ENCODE measurements around the gene RASGRP3. TPM values are rescaled to one million over a fixed set of nuclear protein-coding genes. Genes with fewer than 3 reads are reported as not detected.

RASGRP3 gene
- total and polyA plus RNA-seq, 9 of the 15 experiments (the other 6 are each of a cell fraction or from before 2014, with no cell fraction given) = 0.18 to 1.7 (median 1.2) TPM

DNA sequence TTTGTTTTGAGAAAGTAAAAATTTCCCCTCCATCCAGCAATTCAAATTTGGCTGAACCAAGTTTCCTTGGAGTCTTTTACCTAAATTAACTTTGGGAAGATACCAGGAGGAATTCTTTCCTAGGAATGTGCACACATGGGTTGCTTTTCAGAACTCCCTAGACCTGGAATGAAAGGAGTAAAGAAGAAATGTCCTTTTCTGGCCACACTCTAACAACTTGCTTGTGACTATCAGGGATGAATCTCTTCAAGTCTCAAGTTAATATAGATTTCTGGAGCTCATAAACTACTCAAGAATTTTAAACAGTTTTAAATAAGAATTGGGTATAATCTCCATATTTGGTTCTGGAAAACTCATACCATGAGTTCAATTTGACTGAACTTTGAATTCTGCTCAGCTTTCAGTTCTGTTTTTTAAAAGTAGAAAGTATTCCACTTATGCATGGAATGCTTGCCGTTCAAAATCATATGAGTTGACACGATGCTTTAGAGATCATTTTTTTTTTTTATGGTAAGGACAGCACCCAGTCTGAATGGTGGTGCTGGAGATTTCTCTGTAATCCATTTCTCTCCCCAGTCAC, 7.7 kb downstream of the RASGRP3 start:
- in situ Hi-C loops (cut with MboI) (loop anchor here (5.0 kb wide), 1 partner anchor 93 kb away; no protein-coding TSS in a partner anchor), intact Hi-C loops (cut with micrococcal nuclease) (no loop called here)
- Histone ChIP-seq H3K79me2 (ENCODE audit: control insufficient read depth, insufficient read depth, low read length) (no peaks in the 10 kb centered on the region), H3K9me3 (replicated peaks; ENCODE audit: control insufficient read depth, insufficient read depth, low read depth, low read length) (no peaks in the 10 kb centered on the region; the same call in 1 of the 2 replicates), H3K9me1 (ENCODE audit: control insufficient read depth, insufficient read depth, low read length) (no peaks in the 10 kb centered on the region), H4K20me1 (replicated peaks; ENCODE audit: control insufficient read depth, insufficient read depth, low read length) (no peaks in the 10 kb centered on the region), H3K4me1 (replicated peaks in 1 of 2; ENCODE audit: control insufficient read depth in 2 of 2, insufficient read depth in 2 of 2, low read length in 2 of 2) (peaks cover 0 to 7% of the 10 kb centered on the region in 2 experiments; a peak in 4 of 5 replicates), H2AFZ (ENCODE audit: low read depth, low read length) (no peak overlapping the region), H3K27ac (ENCODE audit: extremely low read depth, low read depth, low read length) (no peak overlapping the region), H3K27me3 (ENCODE audit: control insufficient read depth in 2 of 2, insufficient read depth in 2 of 2, low read length in 2 of 2) (no peaks in the 10 kb centered on the region), H3K36me3 (ENCODE audit: control insufficient read depth, insufficient read depth, low read length) (no peaks in the 10 kb centered on the region), H3K4me3 (no peak overlapping the region), H3K9ac (ENCODE audit: insufficient read depth in 1 of 2, low read depth in 2 of 2, low read length in 2 of 2) (no peak overlapping the region), H3K4me2 (ENCODE audit: insufficient read depth, low read length) (no peak overlapping the region)
- FAIRE-seq = no peak
- DNase-seq (ENCODE audit: extremely low read depth in 1 of 4, low spot score in 3 of 4) = no peak
- WGBS (ENCODE audit: insufficient coverage, low coverage, missing lambda C conversion rate) = 3% methylated on average over 2 of the region's 2 CpGs
- TF ChIP-seq ZNF318 (IDR thresholded peaks at IDR 0.05; ENCODE audit: borderline replicate concordance in 1 of 2, low read depth in 1 of 2) (no peak), CREBBP (IDR thresholded peaks at IDR 0.05; ENCODE audit: low read depth, low read length) (no peak), MEIS2 (IDR thresholded peaks at IDR 0.05; ENCODE audit: partially characterized antibody) (no peak), TAF1 (IDR thresholded peaks at IDR 0.05; ENCODE audit: control insufficient read depth, extremely low read depth, insufficient read depth, low read length, severe bottlenecking) (no peak), GABPA (tag; conservative IDR thresholded peaks at IDR 0.05; ENCODE audit: low read depth) (no peak)
- TF ChIP-seq, protein P1, sequence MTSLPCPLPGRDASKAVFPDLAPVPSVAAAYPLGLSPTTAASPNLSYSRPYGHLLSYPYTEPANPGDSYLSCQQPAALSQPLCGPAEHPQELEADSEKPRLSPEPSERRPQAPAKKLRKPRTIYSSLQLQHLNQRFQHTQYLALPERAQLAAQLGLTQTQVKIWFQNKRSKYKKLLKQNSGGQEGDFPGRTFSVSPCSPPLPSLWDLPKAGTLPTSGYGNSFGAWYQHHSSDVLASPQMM (CRISPR knock-in tag; IDR thresholded peaks at IDR 0.05) = no peak
- BruUV-seq (replicated peaks) = no TSS peak
- no peak for ATAC-seq
- POLR2A ChIA-PET = no interaction called here
- CTCF ChIA-PET (ENCODE audit: low intra/inter-chr PET ratio) = no interaction called here

Data from K562 (cell line).